ENCODE data around the gene CEP250. TPM values are rescaled to one million over a fixed set of nuclear protein-coding genes. Genes with fewer than 3 reads are reported as not detected.
"Not testable (repeated sequence)": the region's sequence is repeated elsewhere in the genome, so short reads cannot be mapped to it uniquely, and the experiment has no call there.

CEP250 gene
- total RNA-seq, 1 experiment from 2014 or later = 42.3 TPM

- TF ChIP-seq ZBTB33 (IDR thresholded peaks at IDR 0.05; ENCODE audit: extremely low read depth, insufficient replicate concordance, low read length) (no peak), SRF (IDR thresholded peaks at IDR 0.05; ENCODE audit: low read depth) (no peak)
These were observed 87.6 kb downstream of the CEP250 start (continued) for GRCh38 chr20:35542990-35543389.

GRCh38 chr20:35544436-35544835 lies 89.0 kb downstream of the CEP250 start:
- no peaks in the 10 kb centered on the region for H3K9me2 ChIP-seq (ENCODE audit: insufficient read depth)
- no peaks in the 10 kb centered on the region for H4K20me1 ChIP-seq (ENCODE audit: insufficient read depth)
- ChIA-PET CTCF (no interaction called here), POLR2A (no interaction called here), RAD21 (ENCODE audit: low non-redundant PET in 1 of 2, low total read pairs in 2 of 2, uncharacterized antibody in 2 of 2, unreplicated experiment in 2 of 2) (no interaction called here)
- peaks cover 9 to 26% of the 10 kb centered on the region in 2 experiments for H3K4me1 ChIP-seq (ENCODE audit: control insufficient read depth in 1 of 2, insufficient read depth in 2 of 2, low read length in 2 of 2)
- H3K27ac ChIP-seq (ENCODE audit: low read depth, low read length) = no peak overlapping the region
- H3K9me3 ChIP-seq (ENCODE audit: control insufficient read depth in 1 of 2, insufficient read depth in 1 of 2, low read depth in 1 of 2, low read length in 2 of 2) = no peaks in the 10 kb centered on the region
- no peak for TF ChIP-seq CEBPB (IDR thresholded peaks at IDR 0.05; ENCODE audit: low read depth)
- TF ChIP-seq EZH2 (IDR thresholded peaks at IDR 0.05) = no peak
- no peak for TF ChIP-seq SRF (IDR thresholded peaks at IDR 0.05; ENCODE audit: low read depth)
- TF ChIP-seq EGR1 (IDR thresholded peaks at IDR 0.05; ENCODE audit: low read depth) = no peak
- TF ChIP-seq ELF1 (IDR thresholded peaks at IDR 0.05; ENCODE audit: borderline replicate concordance, low read depth) = no peak
- no peak for TF ChIP-seq CBX3 (IDR thresholded peaks at IDR 0.05; ENCODE audit: low read depth)
- H3K79me2 ChIP-seq (ENCODE audit: insufficient read depth, low read length) = peaks cover 10% of the 10 kb centered on the region
- DNase-seq (ENCODE audit: low read depth, low spot score) (no peak), ATAC-seq (no peak)
- no peak overlapping the region for H3K4me2 ChIP-seq (ENCODE audit: low read length)
- no TSS peak for BruUV-seq (replicated peaks)
- no peak overlapping the region for H3K9ac ChIP-seq (ENCODE audit: low read length)
- H3K27me3 ChIP-seq (ENCODE audit: insufficient read depth, low read length) = no peaks in the 10 kb centered on the region
- H3K36me3 ChIP-seq (ENCODE audit: control insufficient read depth in 1 of 2, insufficient read depth in 2 of 2, low read length in 2 of 2) = peaks cover 15% of the 10 kb centered on the region in 2 experiments
- intact Hi-C loops (cut with micrococcal nuclease) = loop anchor here (5.0 kb wide), 1 partner anchor 73 kb away; the partner anchor contains the start of gene SPAG4
- no peak overlapping the region for H2AFZ ChIP-seq (ENCODE audit: low read depth, low read length, poor library complexity, severe bottlenecking)
- no peak overlapping the region for H3K4me3 ChIP-seq (replicated peaks in 1 of 2; ENCODE audit: low read depth in 1 of 2, low read length in 2 of 2)

- BruUV-seq (replicated peaks); H3K27ac ChIP-seq (ENCODE audit: low read depth, low read length); H3K79me2 ChIP-seq (ENCODE audit: insufficient read depth, low read length); ATAC-seq; H3K27me3 ChIP-seq (ENCODE audit: insufficient read depth, low read length); POLR2A ChIA-PET; H3K9ac ChIP-seq (ENCODE audit: low read length); H3K9me2 ChIP-seq (ENCODE audit: insufficient read depth); H2AFZ ChIP-seq (ENCODE audit: low read depth, low read length, poor library complexity, severe bottlenecking); H3K9me3 ChIP-seq (ENCODE audit: control insufficient read depth in 1 of 2, insufficient read depth in 1 of 2, low read depth in 1 of 2, low read length in 2 of 2); RAD21 ChIA-PET (ENCODE audit: low non-redundant PET in 1 of 2, low total read pairs in 2 of 2, uncharacterized antibody in 2 of 2, unreplicated experiment in 2 of 2); H3K4me3 ChIP-seq (replicated peaks in 1 of 2; ENCODE audit: low read depth in 1 of 2, low read length in 2 of 2); CTCF ChIA-PET; DNase-seq (ENCODE audit: low read depth, low spot score); H4K20me1 ChIP-seq (ENCODE audit: insufficient read depth): not testable (repeated sequence)
- peak overlapping the region; percentile 9; the same call in 1 of the 2 replicates for H3K4me2 ChIP-seq (ENCODE audit: low read length)
- peaks cover 9 to 26% of the 10 kb centered on the region in 2 experiments for H3K4me1 ChIP-seq (ENCODE audit: control insufficient read depth in 1 of 2, insufficient read depth in 2 of 2, low read length in 2 of 2)
- H3K36me3 ChIP-seq (ENCODE audit: control insufficient read depth in 1 of 2, insufficient read depth in 2 of 2, low read length in 2 of 2) = peaks cover 17 to 19% of the 10 kb centered on the region in 2 experiments
- intact Hi-C loops (cut with micrococcal nuclease) = loop anchor here (5.0 kb wide), 2 partner anchors 62 to 72 kb away; partner anchors contain the start of gene SPAG4
These were observed 89.5 kb downstream of the CEP250 start for GRCh38 chr20:35544941-35545340.

Measured in HCT116 (cell line).